Transverse colon (tissue), 4 donors: ENCODE results near the gene PROCA1.
"Not testable (repeated sequence)": the region's sequence is repeated elsewhere in the genome, so short reads cannot be mapped to it uniquely, and the experiment has no call there.

Experiments
- CTCF ChIP-seq, 5 experiments: fragments of 200-600 bp in 3 of 5; fragments of 450-650 bp in 2 of 5; sonication (generic) in 3 of 5; IDR thresholded peaks; 1 replicate in 2 of 5; 2 replicates in 3 of 5; pipeline ENCODE4 v1.5.1; 2016 to 2017; ENCODE audit warnings: antibody characterized with exemption in 5 of 5, inconsistent platforms in 3 of 5, mild to moderate bottlenecking in 2 of 5, moderate library complexity in 1 of 5
- EP300 ChIP-seq: sonication (generic); formaldehyde crosslinking; IDR thresholded peaks from one replicate; pipeline ENCODE4 v1.6.1; 2017; ENCODE audit warnings: antibody characterized with exemption, low read depth
- POLR2A ChIP-seq: fragments of 450-650 bp; IDR thresholded peaks from one replicate; pipeline ENCODE4 v1.6.1; 2016; ENCODE audit warnings: antibody characterized with exemption, mild to moderate bottlenecking, moderate library complexity
- POLR2AphosphoS5 ChIP-seq, 3 donors: sonication (generic); formaldehyde crosslinking; IDR thresholded peaks; one replicate each; pipeline ENCODE4 v1.6.1; 2016; ENCODE audit warnings: antibody characterized with exemption in 3 of 3

DNA sequence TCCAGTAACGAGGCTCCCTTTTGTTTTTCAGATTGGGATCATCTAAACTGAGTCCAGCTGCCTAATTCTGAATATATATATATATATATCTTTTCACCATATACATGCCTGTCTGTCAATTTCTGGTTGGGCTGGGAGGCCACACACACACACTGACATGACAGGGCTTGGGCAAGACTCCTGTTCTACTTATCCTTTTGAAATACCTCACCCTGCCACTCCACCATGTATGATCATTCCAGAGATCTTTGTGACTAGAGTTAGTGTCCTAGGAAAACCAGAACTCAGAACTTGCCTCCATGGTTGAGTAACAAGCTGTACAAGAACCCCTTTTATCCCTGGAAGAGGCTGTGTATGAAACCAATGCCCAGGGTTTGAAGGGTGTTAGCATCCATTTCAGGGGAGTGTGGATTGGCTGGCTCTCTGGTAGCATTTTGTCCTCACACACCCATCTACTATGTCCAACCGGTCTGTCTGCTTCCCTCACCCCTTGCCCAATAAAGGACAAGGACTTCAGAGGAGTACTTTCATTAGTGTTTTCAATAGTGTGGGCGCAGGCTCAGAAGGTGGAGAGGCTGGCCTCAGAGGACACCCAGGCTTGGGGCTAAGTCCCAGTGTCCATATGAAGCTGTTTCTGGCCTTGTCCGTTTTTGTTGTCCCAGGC is 12.3 kb upstream of the PROCA1 start:
- TF ChIP-seq CTCF (IDR thresholded peaks at IDR 0.05); POLR2A; POLR2AphosphoS5 (IDR thresholded peaks at IDR 0.05); EP300: not testable (repeated sequence)
